Fibroblast of gingiva (primary cell): ENCODE data around the gene OPN1MW3.
"Not testable (repeated sequence)": the region's sequence is repeated elsewhere in the genome, so short reads cannot be mapped to it uniquely, and the experiment has no call there.

Experiments
- DNase-seq: peaks from one replicate; pipeline ENCODE4 v3.0.0-alpha.2; 2011; ENCODE audit warnings: low read depth

Gene OPN1MW3

GRCh38 chrX:154257282-154257681 is at the start of gene OPN1MW3:
Gene OPN1MW3, plus strand, starts transcription at chrX:154257582. Its CDS starts 38 bp downstream, at chrX:154257620.
- DNase-seq: not testable (repeated sequence)

GRCh38 chrX:154209670-154210418 is 47.5 kb upstream of the OPN1MW3 start:
- not testable (repeated sequence) for DNase-seq

- DNase-seq: not testable (repeated sequence)
Observed at GRCh38 chrX:154211057-154211456, 46.3 kb upstream of the OPN1MW3 start.

- DNase-seq: not testable (repeated sequence)
Observed at GRCh38 chrX:154211499-154211898, 45.9 kb upstream of the OPN1MW3 start.

GRCh38 chrX:154219456-154219855 is 37.9 kb upstream of the OPN1MW3 start, which contains the start of gene OPN1MW2:
Gene OPN1MW2, plus strand, starts transcription at chrX:154219756. Its CDS starts 60 bp downstream, at chrX:154219816.
- not testable (repeated sequence) for DNase-seq

- DNase-seq: not testable (repeated sequence)
Observed at GRCh38 chrX:154225292-154225691, 32.1 kb upstream of the OPN1MW3 start.

GRCh38 chrX:154226706-154227105 is 30.7 kb upstream of the OPN1MW3 start:
- not testable (repeated sequence) for DNase-seq

GRCh38 chrX:154231443-154231842 is 25.9 kb upstream of the OPN1MW3 start:
- DNase-seq: not testable (repeated sequence)

- not testable (repeated sequence) for DNase-seq
Observed at GRCh38 chrX:154233620-154234019, 23.8 kb upstream of the OPN1MW3 start.

- DNase-seq: not testable (repeated sequence)
Observed at GRCh38 chrX:154238939-154239559, 18.3 kb upstream of the OPN1MW3 start.

- DNase-seq: not testable (repeated sequence)
Observed at GRCh38 chrX:154239982-154240503, 17.3 kb upstream of the OPN1MW3 start.

GRCh38 chrX:154247377-154248045 is 9.9 kb upstream of the OPN1MW3 start:
- DNase-seq: not testable (repeated sequence)

GRCh38 chrX:154248076-154248475 is 9.3 kb upstream of the OPN1MW3 start:
- not testable (repeated sequence) for DNase-seq

GRCh38 chrX:154258711-154259110 is 1.3 kb downstream of the OPN1MW3 start:
- not testable (repeated sequence) for DNase-seq

GRCh38 chrX:154263072-154263471 is 5.7 kb downstream of the OPN1MW3 start:
- not testable (repeated sequence) for DNase-seq

GRCh38 chrX:154269245-154269644 is 11.9 kb downstream of the OPN1MW3 start:
- not testable (repeated sequence) for DNase-seq

GRCh38 chrX:154284489-154285338 is 27.3 kb downstream of the OPN1MW3 start:
- not testable (repeated sequence) for DNase-seq

- DNase-seq: not testable (repeated sequence)
Observed at GRCh38 chrX:154286406-154286805, 29.0 kb downstream of the OPN1MW3 start.

- no peak for DNase-seq
Observed at GRCh38 chrX:154294791-154295574, 37.6 kb downstream of the OPN1MW3 start, which contains the start of gene TEX28. Gene TEX28, minus strand, starts transcription at chrX:154295124. Its CDS starts 3,007 bp downstream, at chrX:154292117.

- no peak for DNase-seq
Observed at GRCh38 chrX:154295664-154296310, 38.4 kb downstream of the OPN1MW3 start, which contains the start of gene TKTL1. Gene TKTL1, plus strand, starts transcription at chrX:154295795. Its CDS starts 65 bp downstream, at chrX:154295860.
